ACHN (cell line): ENCODE measurements around the gene SPPL2A.

ENCODE experiments used
- DNase-seq: peaks from one replicate; pipeline ENCODE4 v3.0.0-alpha.2; 2015
- in situ Hi-C: cut with HindIII; loops from 2 replicates; pipeline ENCODE4 v1.10.0; 2017; ENCODE audit warnings: low sequenced_read_pairs, low pct_ligation_motif_present, low pct_unique_long_range_greater_than_20kb

SPPL2A gene

DNA sequence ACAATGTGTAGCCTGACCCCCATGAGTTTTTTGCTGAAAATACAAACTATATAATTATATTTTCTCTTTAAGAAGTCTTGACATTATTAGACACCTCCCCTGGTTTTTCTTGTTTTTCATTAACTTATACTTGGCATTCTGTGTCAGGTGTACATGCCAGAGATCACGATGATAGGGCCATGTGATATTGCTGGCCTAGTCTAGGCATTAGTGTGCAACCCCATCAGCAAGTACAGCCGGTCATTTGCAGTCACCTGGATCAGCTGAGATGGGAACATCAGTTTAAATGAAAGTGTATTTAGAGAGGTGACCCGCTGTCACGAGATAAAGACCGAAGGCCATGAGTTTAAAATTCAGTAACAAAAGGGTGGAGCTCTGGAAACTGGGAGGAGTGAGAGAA lies 12.6 kb upstream of the SPPL2A start:
- DNase-seq: no peak
- in situ Hi-C loops: no loop called here

DNA sequence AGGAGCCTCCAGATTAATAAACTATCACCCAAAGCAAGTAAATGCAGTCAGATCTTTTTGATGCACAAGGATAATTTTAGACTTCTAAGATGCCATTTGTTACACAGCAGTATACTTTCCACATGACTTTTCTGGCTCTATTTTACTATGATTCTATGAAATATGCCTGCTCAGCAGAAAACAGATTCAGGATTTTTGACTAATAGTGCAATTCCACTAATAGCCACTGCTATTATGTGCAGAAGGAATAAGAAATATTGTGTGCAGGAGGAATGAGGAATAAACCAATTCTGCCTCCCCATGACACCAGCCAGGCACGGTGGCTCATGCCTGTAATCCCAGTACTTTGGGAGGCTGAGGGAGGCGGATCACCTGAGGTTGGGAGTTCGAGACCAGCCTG lies 11.5 kb upstream of the SPPL2A start:
- DNase-seq: no peak

DNA sequence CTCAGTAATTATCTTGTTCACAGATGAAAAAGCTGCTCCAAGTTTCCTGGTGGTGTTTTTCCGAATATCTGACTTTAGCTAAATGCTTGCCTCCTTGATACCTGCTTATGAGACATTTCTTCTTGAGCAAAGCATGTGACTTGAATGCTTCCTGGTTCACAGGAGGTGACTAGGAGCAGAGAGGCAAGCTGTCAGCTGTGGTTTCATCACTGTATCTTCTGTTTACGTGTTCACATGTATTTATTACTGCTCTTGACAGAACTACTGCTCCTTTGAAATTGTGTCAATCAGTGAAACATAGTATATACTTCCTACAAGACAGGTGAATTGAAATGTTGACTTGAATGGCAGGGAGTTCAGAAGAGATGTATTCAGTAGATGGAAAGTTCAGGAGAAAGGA lies 8.9 kb upstream of the SPPL2A start:
- DNase-seq: no peak
- in situ Hi-C loops: no loop called here

More for the DNA sequence above, 11.5 kb upstream of the SPPL2A start:
- in situ Hi-C loops: no loop called here

DNA sequence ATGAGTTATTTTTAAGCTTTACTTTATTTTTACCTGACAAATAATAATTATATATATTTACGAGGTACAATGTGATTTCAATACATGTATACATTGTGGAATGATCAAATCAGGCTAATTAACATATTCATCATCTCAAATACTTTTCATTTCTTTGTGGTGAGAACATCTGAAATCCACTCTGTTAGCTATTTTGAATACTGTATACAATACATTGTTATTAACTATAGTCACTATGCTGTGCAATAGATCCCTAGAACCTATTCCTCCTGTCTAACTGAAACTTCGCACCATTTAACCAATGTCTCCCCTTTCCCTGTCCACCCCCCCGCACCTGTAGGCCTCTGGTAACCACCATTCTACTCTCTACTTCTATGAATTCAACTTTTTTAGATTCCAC lies 7.9 kb upstream of the SPPL2A start:
- in situ Hi-C loops: no loop called here
- DNase-seq: no peak

DNA sequence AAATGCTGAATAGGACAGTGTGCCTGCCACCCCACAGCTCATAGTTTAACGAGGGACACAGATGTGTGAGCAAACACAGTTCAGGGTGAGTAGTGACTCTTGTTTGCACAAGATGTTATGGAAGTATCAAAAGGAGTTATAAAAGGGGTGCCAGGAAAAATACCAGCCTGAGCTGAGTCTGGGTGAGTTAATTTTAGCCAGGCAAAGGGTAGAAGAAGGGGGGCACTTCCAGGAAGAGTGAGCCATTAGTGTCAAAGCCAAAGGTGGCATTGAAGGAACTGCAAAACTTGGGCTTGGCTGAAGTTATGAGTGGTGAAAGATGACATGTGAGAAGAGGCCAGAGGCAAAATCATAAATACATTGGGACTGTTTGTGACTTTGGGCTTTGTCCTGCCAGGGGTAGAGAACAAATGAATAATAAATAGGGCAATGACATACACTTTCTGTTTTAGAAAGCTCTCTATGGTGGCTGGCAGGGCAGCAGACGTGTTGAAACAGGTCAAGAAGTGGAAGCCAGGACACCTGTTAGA lies 1.9 kb upstream of the SPPL2A start:
- in situ Hi-C loops: no loop called here
- DNase-seq: no peak

DNA sequence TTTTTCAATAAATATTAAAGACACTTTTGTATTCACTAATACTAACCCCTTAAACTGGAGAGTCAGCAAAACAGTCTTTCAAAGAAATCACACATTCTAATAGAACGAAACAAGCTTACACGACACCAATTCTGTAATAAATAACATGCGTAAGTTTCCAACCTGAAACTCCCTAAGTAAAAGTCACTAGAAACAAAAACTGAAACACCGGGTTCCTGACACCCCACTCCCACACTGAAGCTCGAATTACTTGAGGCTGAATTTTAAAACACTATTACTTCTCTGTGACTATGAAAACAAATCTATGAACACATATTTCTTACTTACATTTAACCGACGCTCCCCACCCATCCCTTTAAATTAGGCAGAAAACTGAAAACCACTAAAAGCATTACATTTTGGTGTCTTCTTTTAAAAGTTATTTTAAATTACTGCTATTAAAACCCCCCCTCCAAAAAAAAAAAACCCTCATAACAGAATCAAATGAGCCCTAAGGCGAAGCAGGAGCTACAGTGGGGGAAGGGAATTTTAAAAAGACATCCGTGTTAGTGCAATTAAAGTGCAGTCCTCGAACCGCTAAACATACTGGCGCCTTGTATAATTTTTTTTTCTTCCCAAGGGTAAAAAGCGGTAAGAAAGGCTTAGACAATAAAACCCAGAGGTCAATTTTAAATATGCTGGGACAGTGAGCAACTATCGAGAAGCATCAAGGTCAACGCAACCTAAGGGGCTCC lies 878 bp downstream of the SPPL2A start:
- peak; percentile 21 for DNase-seq
- in situ Hi-C loops: no loop called here

DNA sequence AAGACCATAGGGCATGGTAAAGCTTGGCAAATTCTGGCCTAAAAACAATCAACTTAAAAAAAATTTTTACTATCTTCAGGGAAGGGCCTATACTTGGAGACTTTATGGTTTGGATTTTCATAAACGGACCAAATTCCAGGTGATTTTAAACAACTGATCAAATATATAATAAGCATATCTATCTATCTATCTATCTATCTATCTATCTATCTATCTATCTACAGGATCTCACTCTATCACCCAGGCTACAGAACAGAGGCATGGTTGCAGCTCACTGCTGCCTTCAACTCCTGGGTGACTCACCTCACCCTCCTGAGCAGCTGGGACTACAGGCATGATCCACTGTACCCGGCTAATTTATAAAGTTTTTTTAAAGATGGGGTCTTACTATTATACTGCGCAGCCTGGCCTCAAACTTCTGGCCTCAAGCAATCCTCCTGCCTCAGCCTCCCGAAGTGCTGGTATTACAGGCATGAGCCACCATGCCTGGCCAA lies 6.7 kb downstream of the SPPL2A start:
- in situ Hi-C loops: no loop called here
- no peak for DNase-seq

DNA sequence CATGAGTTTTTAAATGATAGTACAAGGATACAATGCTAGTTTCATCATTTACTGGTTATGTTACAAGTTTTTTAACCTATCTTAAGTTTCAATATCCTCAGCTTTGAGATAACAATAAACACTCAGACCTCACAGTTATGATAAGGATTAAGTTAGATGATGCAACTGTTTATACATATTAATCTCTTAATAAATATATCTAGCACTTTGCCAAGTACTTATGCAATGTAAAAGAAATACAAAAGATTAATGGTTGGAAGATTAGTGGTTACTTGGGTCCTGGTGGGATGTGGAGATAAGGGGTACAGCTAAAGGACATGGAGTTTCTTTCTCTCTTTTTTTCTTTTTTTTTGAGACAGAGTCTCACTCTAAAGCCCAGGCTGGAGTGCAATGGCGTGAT lies 12.0 kb downstream of the SPPL2A start:
- in situ Hi-C loops: no loop called here
- no peak for DNase-seq

DNA sequence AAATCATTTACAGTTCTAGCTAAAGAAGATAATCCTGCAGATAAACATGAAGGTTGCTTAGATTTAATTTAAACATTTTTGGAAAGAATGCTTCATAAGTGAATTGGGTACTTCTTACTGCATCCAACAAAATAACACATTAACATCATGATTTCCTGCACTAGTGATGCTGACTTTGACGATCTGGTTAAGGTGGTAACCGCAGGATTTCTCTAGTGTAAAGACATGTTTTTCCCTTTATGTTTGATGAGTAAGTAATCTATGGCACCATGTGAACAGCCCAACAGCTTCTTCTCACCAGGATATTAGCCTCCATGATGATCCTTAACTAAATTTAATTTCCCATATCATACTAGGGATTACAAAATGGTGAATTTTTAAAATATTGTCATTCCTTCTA lies 14.1 kb downstream of the SPPL2A start:
- DNase-seq: no peak
- in situ Hi-C loops: no loop called here

DNA sequence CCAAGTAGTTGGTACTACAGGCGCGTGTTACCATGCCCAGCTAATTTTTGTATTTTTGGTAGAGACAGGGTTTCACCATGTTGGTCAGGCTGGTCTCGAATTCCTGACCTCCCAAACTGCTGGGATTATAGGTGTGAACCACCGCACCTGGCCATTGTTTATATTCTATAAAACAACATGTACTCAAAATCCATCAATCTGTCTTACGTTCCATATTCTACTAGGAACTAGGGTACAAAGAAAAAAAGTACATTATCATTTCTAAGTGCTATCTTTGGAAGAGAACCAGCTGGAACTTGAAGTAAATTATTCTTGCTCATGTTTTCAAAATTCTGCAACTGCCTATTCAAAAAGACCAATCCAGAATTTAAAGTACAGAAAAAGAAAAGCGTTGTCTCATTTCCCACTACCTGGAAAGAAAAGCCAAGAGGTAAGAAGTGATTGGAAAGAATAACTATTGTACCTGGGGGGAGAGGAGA lies 15.2 kb downstream of the SPPL2A start:
- in situ Hi-C loops: no loop called here

DNA sequence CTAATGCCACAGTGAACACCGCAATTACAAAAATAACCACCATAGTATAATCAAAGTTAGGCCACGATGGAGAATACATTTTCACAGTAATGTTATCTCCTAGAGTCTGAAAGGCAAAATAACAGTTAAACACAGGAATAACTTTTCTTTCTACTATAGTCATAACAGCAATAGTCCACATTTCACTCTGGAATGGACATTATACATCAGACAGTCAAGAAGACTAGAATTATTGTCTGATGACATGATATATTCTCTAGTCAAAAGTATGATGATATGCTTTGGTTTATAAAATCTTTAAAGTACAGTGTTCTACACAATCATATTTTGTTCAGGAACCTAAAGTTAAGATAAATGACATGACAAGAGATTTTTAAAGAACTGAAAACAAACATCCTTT lies 18.0 kb downstream of the SPPL2A start:
- in situ Hi-C loops: no loop called here
- no peak for DNase-seq

More for the DNA sequence above, 15.2 kb downstream of the SPPL2A start:
- no peak for DNase-seq

DNA sequence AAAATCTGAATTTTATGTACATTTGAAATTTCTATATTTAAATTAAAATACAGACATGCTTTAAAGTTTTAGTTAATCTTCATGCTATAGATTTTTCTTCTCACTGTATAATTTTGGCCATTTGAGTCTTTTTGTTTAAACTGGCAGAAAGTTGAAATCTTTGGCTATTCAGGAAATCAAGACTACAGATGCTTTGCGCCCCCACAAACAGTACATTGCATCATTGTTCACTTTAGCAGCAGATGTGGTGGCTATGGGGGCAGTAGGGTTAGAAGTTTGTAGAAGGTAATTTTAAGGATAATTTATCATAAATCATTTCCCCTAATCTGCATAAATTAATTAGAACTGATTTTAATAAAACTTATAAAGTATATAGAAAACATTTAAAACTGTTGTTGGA lies 20.9 kb downstream of the SPPL2A start:
- no peak for DNase-seq
- in situ Hi-C loops: no loop called here

DNA sequence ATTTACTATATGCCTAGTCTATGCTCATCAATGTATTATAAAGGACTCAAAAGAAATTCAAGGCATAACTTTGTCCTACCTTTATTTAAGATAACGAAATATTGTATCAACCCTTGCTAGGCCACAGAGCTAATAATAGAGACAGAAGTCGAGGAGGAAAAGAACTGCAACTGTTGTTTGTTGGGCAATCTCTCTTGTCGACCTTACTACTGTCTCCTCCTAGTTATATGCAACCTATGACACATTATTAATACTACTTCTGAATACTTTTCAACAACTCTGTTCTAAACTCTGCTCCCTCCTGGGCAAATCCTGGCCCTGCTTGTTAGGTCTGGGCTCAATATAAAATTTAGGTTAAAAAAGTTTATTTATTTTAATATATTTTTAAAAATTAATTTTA lies 24.6 kb downstream of the SPPL2A start:
- no peak for DNase-seq
- in situ Hi-C loops: no loop called here

DNA sequence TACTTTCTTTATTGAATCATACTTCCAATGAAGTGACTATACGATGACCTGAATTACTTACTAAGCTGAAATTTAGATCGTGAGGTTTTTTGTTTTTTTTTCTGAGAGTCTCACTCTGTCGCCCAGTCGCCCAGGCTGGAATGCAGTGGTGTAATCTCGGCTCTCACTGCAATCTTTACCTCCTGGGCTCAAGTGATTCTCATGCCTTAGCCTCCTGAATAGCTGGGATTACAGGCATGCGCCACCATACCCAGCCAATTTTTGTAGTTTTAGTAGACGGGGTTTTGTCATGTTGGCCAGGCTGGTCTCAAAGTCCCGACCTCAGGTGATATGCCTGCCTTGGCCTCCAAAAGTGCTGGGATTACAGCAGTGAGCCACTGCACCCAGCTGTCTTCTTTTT lies 28.7 kb downstream of the SPPL2A start:
- DNase-seq: no peak
- in situ Hi-C loops: no loop called here

DNA sequence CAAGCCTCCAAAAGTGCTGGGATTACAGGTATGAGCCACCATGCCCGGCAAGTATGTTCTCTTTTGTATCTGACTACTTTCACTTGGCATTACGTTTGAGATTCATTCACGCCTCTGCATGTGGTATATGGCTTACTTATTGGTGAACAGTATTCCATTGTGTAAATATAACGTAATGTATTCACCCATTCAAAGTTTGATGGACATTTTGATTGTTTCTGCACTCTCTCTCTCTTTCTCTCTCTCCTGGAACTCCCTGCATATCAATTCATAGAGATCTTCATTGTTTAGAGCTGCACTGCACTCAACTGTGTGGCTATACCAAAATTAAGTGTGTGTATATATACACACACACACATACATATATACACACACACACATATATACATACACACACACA lies 30.4 kb downstream of the SPPL2A start:
- DNase-seq: no peak
- in situ Hi-C loops: no loop called here

DNA sequence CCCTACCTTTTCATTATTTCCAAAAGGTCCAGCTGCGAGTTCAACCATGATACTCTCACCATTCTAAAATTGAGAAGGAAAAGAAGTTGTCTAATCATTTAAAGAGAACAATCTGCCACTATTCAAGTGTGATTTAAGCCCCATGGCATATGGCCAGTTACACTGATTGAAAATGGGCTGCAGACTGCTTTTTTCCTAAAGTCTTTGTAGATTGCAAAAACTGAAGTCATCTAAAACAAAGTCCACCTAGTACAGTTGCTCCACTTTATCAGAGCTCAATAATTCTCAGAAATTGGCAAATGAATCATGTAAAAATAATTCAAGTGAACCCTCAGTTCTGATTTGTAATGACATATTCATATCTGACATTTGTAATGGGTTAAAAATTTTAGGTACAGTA lies 39.2 kb downstream of the SPPL2A start:
- DNase-seq: no peak
- in situ Hi-C loops: no loop called here

DNA sequence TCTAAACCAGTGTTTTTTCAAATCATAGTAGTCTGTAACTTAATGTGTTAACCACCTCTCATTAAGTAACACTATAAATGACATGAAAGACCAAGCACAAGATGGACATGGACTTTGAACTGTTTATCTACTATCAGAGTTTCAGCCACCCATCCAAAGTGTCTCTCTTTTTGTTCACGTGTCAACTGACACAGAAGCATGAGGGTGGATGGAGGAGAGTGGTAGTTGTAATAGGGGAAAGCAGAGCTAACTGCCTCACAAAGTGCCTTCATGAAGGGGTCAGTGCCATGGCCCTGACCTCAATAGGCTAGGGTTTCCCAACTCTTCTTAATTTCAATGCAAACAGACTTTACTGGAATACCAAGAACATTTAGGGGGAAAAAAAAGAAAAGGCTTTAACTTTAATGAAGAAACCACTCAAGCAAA lies 46.8 kb downstream of the SPPL2A start:
- no peak for DNase-seq
- in situ Hi-C loops: no loop called here

DNA sequence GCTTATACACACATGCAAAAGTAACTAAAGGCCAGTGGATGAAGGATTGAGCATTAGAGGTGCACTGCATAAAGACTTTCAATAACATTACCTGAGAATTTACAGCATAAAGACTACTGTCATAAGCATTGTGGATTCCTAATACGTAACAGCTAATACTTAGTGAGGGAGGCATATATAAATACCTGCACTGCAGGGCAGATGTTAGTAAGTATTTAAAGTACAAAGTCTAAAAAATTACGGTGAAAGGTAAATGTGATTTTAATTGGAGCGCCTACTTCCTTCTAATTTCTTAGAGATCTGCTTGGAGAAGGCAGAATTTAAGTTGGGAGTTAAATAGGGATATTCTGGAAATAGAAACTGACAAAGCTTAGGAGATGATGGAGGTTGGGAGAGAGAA lies 53.5 kb downstream of the SPPL2A start:
- no peak for DNase-seq

DNA sequence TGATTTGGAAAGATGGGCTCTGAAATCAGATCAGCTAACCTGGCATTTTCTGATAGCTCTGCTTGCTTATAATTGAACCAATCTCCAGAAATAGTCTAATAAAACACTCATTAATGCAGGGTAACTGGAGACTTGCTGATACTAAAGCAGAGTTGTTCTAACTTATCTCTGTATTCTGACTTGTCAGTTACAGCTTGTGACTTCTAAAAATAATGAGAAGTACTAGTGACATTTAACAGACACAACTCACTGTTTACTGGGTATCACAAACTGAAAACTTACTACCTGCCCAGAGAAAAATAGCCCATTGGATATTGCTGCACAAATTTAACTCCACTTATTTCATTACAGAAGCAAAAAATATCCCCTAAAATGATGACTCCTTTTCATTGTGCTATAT lies 54.9 kb downstream of the SPPL2A start:
- no peak for DNase-seq
- in situ Hi-C loops: no loop called here

More for the DNA sequence above, 53.5 kb downstream of the SPPL2A start:
- in situ Hi-C loops: no loop called here

DNA sequence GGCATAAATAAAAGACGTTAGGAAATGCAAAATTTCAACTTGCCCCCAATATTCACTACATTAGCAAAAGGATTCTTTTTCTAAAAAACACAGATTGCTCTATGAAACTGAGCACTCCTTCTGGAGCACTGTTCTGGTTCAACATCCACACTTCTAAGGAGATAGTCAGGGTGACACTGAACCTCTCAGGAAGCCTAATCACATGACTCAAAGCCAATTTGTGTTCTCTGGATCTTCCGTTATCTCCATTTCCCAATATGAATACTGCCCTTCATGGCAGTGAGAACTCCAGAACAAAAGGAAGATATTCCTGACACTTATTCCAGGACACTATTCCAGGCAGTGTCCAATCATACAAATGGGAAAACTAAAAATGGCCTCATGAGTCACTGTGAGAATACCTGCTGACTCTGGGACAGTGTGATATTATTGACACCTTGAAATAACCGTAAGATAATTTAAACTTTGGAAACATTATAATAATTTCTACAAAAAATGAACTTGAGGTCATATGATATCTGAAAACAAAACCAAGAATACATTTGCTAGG lies 57.6 kb downstream of the SPPL2A start:
- DNase-seq: no peak
- in situ Hi-C loops: no loop called here
